ENCODE results near the gene NEDD4.

DNA sequence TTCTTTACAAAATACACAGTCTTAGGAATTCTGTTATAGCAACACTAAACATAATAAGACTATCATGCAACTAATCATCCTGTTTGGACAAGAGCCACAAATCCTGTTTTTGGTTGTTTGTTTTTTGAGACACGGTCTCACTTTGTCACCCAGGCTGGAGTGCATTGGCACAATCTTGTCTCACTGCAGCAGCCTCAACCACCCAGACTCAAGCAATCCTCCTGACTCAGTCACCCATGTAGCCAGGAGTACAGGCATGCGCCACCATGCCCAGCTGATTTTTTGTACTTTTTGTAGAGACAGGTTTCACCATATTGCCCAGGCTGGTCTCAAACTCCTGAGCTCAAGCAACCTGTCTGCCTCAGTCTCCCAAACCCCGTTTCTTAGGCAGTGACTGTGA is 28.3 kb downstream of the NEDD4 start:
- TF ChIP-seq, protein P1, sequence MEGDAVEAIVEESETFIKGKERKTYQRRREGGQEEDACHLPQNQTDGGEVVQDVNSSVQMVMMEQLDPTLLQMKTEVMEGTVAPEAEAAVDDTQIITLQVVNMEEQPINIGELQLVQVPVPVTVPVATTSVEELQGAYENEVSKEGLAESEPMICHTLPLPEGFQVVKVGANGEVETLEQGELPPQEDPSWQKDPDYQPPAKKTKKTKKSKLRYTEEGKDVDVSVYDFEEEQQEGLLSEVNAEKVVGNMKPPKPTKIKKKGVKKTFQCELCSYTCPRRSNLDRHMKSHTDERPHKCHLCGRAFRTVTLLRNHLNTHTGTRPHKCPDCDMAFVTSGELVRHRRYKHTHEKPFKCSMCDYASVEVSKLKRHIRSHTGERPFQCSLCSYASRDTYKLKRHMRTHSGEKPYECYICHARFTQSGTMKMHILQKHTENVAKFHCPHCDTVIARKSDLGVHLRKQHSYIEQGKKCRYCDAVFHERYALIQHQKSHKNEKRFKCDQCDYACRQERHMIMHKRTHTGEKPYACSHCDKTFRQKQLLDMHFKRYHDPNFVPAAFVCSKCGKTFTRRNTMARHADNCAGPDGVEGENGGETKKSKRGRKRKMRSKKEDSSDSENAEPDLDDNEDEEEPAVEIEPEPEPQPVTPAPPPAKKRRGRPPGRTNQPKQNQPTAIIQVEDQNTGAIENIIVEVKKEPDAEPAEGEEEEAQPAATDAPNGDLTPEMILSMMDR (IDR thresholded peaks at IDR 0.05), result no peak
- no peak for TF ChIP-seq POLR2A (IDR thresholded peaks at IDR 0.05)

All from lower leg skin (tissue), 3 donors.